OCI-LY7 (cell line): ENCODE results near the gene DIP2A.

Source experiments
- CTCF ChIP-seq: fragments of 200-600 bp; sonication (generic); conservative IDR thresholded peaks from 2 replicates; pipeline ENCODE4 v1.5.1; 2014; ENCODE audit warnings: mild to moderate bottlenecking, antibody characterized with exemption, low read length, moderate library complexity, mixed read lengths
- EZH2phosphoT487 ChIP-seq: fragments of 200-600 bp; sonication (generic); IDR thresholded peaks from 2 replicates; pipeline ENCODE4 v1.6.1; 2018; ENCODE audit warnings: low read depth, borderline replicate concordance, mild to moderate bottlenecking, mixed run types, antibody characterized with exemption, low read length, moderate library complexity, mixed read lengths

GRCh38 chr21:46540087-46540710 is 81.5 kb downstream of the DIP2A start:
- TF ChIP-seq CTCF (no peak), EZH2phosphoT487 (no peak)
